Endothelial cell (in vitro differentiated cells): ENCODE results near the gene PGM5. TPM values are rescaled to one million over a fixed set of nuclear protein-coding genes. Genes with fewer than 3 reads are reported as not detected.

Source experiments
- DNase-seq: peaks from one replicate; pipeline ENCODE4 v3.0.0; 2021; ENCODE audit warnings: low spot score
- H3K27ac Mint-ChIP-seq: one replicate; pipeline ENCODE4 v1.8.0; 2021; ENCODE audit warnings: mixed read lengths, inconsistent platforms; ENCODE audit not compliant: unreplicated experiment
- H3K27me3 Mint-ChIP-seq: one replicate; pipeline ENCODE4 v1.8.0; 2021; ENCODE audit warnings: mild to moderate bottlenecking, moderate library complexity, mixed read lengths, inconsistent platforms; ENCODE audit not compliant: unreplicated experiment
- H3K36me3 Mint-ChIP-seq: one replicate; pipeline ENCODE4 v1.8.0; 2021; ENCODE audit warnings: mild to moderate bottlenecking, low read depth, mixed read lengths, inconsistent platforms; ENCODE audit not compliant: unreplicated experiment
- H3K4me1 Mint-ChIP-seq: one replicate; pipeline ENCODE4 v1.8.0; 2021; ENCODE audit warnings: mild to moderate bottlenecking, mixed read lengths, inconsistent platforms; ENCODE audit not compliant: unreplicated experiment
- H3K4me3 Mint-ChIP-seq: one replicate; pipeline ENCODE4 v1.8.0; 2021; ENCODE audit warnings: mild to moderate bottlenecking, mixed read lengths, inconsistent platforms; ENCODE audit not compliant: unreplicated experiment
- H3K9me3 Mint-ChIP-seq: one replicate; pipeline ENCODE4 v1.8.0; 2021; ENCODE audit warnings: mixed read lengths, inconsistent platforms; ENCODE audit not compliant: unreplicated experiment
- CTCF ChIP-seq: fragments of 200-600 bp; sonication (generic); IDR thresholded peaks from one replicate; pipeline ENCODE4 v1.5.0; 2021; ENCODE audit warnings: antibody characterized with exemption; ENCODE audit not compliant: unreplicated experiment
- total RNA-seq: library from RNA; stranded (reverse); fragmentation: NEBNext Ultra II Directional; extraction: Animal tissue kit (Norgen Biotek cat#: 25700); gene quantifications from one replicate; pipeline ENCODE4 v1.2.1, GENCODE V29; 2021; ENCODE audit not compliant: unreplicated experiment

PGM5 gene
- total RNA-seq, 1 donor from 2014 or later: 1.2 TPM

GRCh38 chr9:68538200-68538599, 181.8 kb downstream of the PGM5 start:
- no peak overlapping the region for H3K4me3 Mint-ChIP-seq
- no peak for TF ChIP-seq CTCF
- H3K4me1 Mint-ChIP-seq: peaks cover 2% of the 10 kb centered on the region
- no peaks in the 10 kb centered on the region for H3K27me3 Mint-ChIP-seq
- H3K36me3 Mint-ChIP-seq: no peaks in the 10 kb centered on the region
- H3K9me3 Mint-ChIP-seq: no peaks in the 10 kb centered on the region
- no peak overlapping the region for H3K27ac Mint-ChIP-seq
- DNase-seq: no peak

GRCh38 chr9:68540712-68541535, 184.5 kb downstream of the PGM5 start, which contains the start of gene TMEM252:
Gene TMEM252 (minus strand): TSS chr9:68540883. CDS start chr9:68540814, 69 bp downstream.
- DNase-seq: no peak
- Mint-ChIP-seq H3K36me3 (no peaks in the 10 kb centered on the region), H3K4me1 (no peaks in the 10 kb centered on the region), H3K27me3 (no peaks in the 10 kb centered on the region), H3K9me3 (no peaks in the 10 kb centered on the region), H3K27ac (no peak within 1 kb of the TSS), H3K4me3 (no peak within 1 kb of the TSS)
- no peak for TF ChIP-seq CTCF

- no peak overlapping the region for H3K27ac Mint-ChIP-seq
- H3K9me3 Mint-ChIP-seq: no peaks in the 10 kb centered on the region
- peaks cover under 1% of the 10 kb centered on the region for H3K4me1 Mint-ChIP-seq
- no peaks in the 10 kb centered on the region for H3K27me3 Mint-ChIP-seq
- no peaks in the 10 kb centered on the region for H3K36me3 Mint-ChIP-seq
- TF ChIP-seq CTCF: no peak
- no peak overlapping the region for H3K4me3 Mint-ChIP-seq
- no peak for DNase-seq
These were observed 185.2 kb downstream of the PGM5 start for GRCh38 chr9:68541568-68541967.

GRCh38 chr9:68545033-68545705, 188.8 kb downstream of the PGM5 start:
- no peak overlapping the region for H3K4me3 Mint-ChIP-seq
- no peaks in the 10 kb centered on the region for H3K9me3 Mint-ChIP-seq
- peaks cover 5% of the 10 kb centered on the region for H3K4me1 Mint-ChIP-seq
- H3K27ac Mint-ChIP-seq: no peak overlapping the region
- no peak for DNase-seq
- no peak for TF ChIP-seq CTCF
- no peaks in the 10 kb centered on the region for H3K27me3 Mint-ChIP-seq
- H3K36me3 Mint-ChIP-seq: no peaks in the 10 kb centered on the region
